GM23338 (cell line): Measurements from ENCODE around the gene LMF1.

Experiments
- CREB1 ChIP-seq: fragments of 250-450 bp; sonication (Bioruptor Pico); IDR thresholded peaks from 2 replicates; pipeline ENCODE4 v1.5.0; 2020; ENCODE audit warnings: low read depth, mild to moderate bottlenecking, moderate library complexity
- CTCF ChIP-seq, 2 experiments: fragments of 200-600 bp in 1 of 2; sonication (generic) in 1 of 2; conservative IDR thresholded peaks; 2 replicates each; pipeline versions ENCODE4 v1.5.1 to v1.6.1; 2016 to 2017; ENCODE audit warnings: antibody characterized with exemption in 2 of 2, low read depth in 2 of 2, mild to moderate bottlenecking in 2 of 2, moderate library complexity in 1 of 2
- EZH2 ChIP-seq: fragments of 200-600 bp; sonication (generic); IDR thresholded peaks from one replicate; pipeline ENCODE4 v1.8.0; 2017; ENCODE audit warnings: antibody characterized with exemption, mild to moderate bottlenecking, low read depth; ENCODE audit not compliant: unreplicated experiment
- POLR2AphosphoS5 ChIP-seq: IDR thresholded peaks from 2 replicates; pipeline ENCODE4 v1.6.1; 2016; ENCODE audit warnings: antibody characterized with exemption, low read depth
- TF ChIP-seq, protein P1 (sequence below): IDR thresholded peaks from one replicate; pipeline ENCODE4 v1.6.1; 2018; ENCODE audit warnings: antibody characterized with exemption; ENCODE audit not compliant: unreplicated experiment

DNA sequence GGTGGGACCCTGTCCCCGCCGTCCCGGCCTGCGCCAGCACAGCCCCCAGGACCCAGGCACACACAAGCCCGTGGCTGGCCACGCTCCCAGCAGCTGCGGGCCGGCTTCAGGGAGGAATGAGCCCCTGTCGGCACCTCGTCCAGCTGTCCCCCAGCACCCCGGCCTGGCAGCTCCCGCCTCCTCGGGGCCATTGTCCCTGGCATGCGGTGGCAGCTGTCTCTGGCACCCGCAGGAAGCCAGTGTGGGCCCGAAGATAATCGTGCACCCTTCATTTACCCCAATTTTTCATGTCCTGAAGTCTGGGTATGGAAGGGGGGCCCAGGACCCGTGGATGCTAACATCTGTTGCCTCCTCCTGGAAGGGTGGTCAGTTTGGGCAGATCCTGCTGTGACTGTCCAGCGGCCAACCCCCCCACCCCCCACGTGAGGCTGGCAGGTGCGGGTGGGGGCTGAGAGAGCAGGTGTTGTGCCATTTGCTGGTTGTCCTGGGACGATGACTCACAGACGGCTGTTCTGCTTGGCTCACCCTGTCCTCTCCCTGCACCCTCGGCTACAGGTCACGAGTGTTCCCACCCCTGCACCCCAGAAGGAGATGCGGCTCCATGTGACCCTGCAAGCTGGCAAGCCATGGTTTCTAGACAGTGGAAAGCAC lies 4.0 kb upstream of the LMF1 start:
- no peak for TF ChIP-seq CTCF (conservative IDR thresholded peaks at IDR 0.05; ENCODE audit: low read depth in 2 of 2)
- TF ChIP-seq CREB1 (CRISPR knock-in tag) = no peak
- no peak for TF ChIP-seq POLR2AphosphoS5
- TF ChIP-seq, protein P1, sequence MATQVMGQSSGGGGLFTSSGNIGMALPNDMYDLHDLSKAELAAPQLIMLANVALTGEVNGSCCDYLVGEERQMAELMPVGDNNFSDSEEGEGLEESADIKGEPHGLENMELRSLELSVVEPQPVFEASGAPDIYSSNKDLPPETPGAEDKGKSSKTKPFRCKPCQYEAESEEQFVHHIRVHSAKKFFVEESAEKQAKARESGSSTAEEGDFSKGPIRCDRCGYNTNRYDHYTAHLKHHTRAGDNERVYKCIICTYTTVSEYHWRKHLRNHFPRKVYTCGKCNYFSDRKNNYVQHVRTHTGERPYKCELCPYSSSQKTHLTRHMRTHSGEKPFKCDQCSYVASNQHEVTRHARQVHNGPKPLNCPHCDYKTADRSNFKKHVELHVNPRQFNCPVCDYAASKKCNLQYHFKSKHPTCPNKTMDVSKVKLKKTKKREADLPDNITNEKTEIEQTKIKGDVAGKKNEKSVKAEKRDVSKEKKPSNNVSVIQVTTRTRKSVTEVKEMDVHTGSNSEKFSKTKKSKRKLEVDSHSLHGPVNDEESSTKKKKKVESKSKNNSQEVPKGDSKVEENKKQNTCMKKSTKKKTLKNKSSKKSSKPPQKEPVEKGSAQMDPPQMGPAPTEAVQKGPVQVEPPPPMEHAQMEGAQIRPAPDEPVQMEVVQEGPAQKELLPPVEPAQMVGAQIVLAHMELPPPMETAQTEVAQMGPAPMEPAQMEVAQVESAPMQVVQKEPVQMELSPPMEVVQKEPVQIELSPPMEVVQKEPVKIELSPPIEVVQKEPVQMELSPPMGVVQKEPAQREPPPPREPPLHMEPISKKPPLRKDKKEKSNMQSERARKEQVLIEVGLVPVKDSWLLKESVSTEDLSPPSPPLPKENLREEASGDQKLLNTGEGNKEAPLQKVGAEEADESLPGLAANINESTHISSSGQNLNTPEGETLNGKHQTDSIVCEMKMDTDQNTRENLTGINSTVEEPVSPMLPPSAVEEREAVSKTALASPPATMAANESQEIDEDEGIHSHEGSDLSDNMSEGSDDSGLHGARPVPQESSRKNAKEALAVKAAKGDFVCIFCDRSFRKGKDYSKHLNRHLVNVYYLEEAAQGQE = no peak
- no peak for TF ChIP-seq EZH2
